Smooth muscle cell (in vitro differentiated cells): ENCODE measurements around the gene FTO. TPM values are rescaled to one million over a fixed set of nuclear protein-coding genes. Genes with fewer than 3 reads are reported as not detected.

Experiments
- DNase-seq: peaks from one replicate; lab custom pipeline; 2025; ENCODE audit not compliant: unreplicated experiment; lab: John Stamatoyannopoulos, UW
- H2AFZ ChIP-seq: fragments of 200-600 bp; sonication (generic); 2 replicates; pipeline ENCODE4 v1.6.0; 2016; ENCODE audit warnings: antibody characterized with exemption, low read depth, mild to moderate bottlenecking
- H3F3A ChIP-seq: fragments of 200-600 bp; sonication (generic); 2 replicates; pipeline ENCODE4 v1.6.0; 2017; ENCODE audit warnings: antibody characterized with exemption, low read depth
- H3K27ac ChIP-seq: fragments of 200-600 bp; sonication (generic); 2 replicates; pipeline ENCODE4 v1.5.1; 2016; ENCODE audit warnings: low read depth, mild to moderate bottlenecking
- H3K27me3 ChIP-seq: fragments of 200-600 bp; sonication (generic); 2 replicates; pipeline ENCODE4 v1.6.1; 2016; ENCODE audit warnings: low read depth, mild to moderate bottlenecking
- H3K36me3 ChIP-seq: fragments of 200-600 bp; sonication (generic); 2 replicates; pipeline ENCODE4 v1.5.1; 2016; ENCODE audit warnings: low read depth
- H3K4me1 ChIP-seq: fragments of 200-600 bp; sonication (generic); 2 replicates; pipeline ENCODE4 v1.5.1; 2016; ENCODE audit warnings: low read depth
- H3K4me2 ChIP-seq: fragments of 200-600 bp; sonication (generic); 2 replicates; pipeline ENCODE4 v1.6.0; 2016; ENCODE audit warnings: mild to moderate bottlenecking
- H3K4me3 ChIP-seq: fragments of 200-600 bp; sonication (generic); 2 replicates; pipeline ENCODE4 v1.5.1; 2016; ENCODE audit warnings: mild to moderate bottlenecking
- H3K79me2 ChIP-seq: fragments of 200-600 bp; sonication (generic); 2 replicates; pipeline ENCODE4 v1.6.0; 2016; ENCODE audit warnings: low read depth, mild to moderate bottlenecking
- H3K9ac ChIP-seq: fragments of 200-600 bp; sonication (generic); 2 replicates; pipeline ENCODE4 v1.6.0; 2016; ENCODE audit warnings: low read depth
- H3K9me3 ChIP-seq: fragments of 200-600 bp; sonication (generic); replicated peaks from 2 replicates; pipeline ENCODE4 v1.5.1; 2016; ENCODE audit warnings: low read depth
- H4K20me1 ChIP-seq: fragments of 200-600 bp; sonication (generic); 2 replicates; pipeline ENCODE4 v1.6.0; 2016; ENCODE audit warnings: low read depth
- WGBS: methylation state at CpG from one replicate; pipeline ENCODE4 v1.1.7; 2016; ENCODE audit warnings: low lambda C conversion rate; 5-methylcytosine and 5-hydroxymethylcytosine counted together
- polyA plus RNA-seq: library from polyadenylated mRNA; unstranded; fragments of >200 nt; fragmentation: Nextera tagmentation; extraction: Ambion mirVana; gene quantifications from 2 replicates; pipeline ENCODE4 v1.2.1, GENCODE V29; 2016
- total RNA-seq: library from RNA; depleted of rRNA; stranded (reverse); fragments of >200 nt; gene quantifications from 2 replicates; pipeline ENCODE4 v1.2.3, GENCODE V29; 2014
- TF ChIP-seq, protein P1 (sequence below): fragments of 200-600 bp; sonication (generic); IDR thresholded peaks from 2 replicates; pipeline ENCODE4 v1.5.1; 2017; ENCODE audit warnings: borderline replicate concordance, mild to moderate bottlenecking, antibody characterized with exemption; ENCODE audit not compliant: insufficient read depth, poor library complexity, severe bottlenecking

The FTO gene
- total and polyA plus RNA-seq, 2 experiments from 2014 or later: 81.1 to 89.9 TPM

DNA sequence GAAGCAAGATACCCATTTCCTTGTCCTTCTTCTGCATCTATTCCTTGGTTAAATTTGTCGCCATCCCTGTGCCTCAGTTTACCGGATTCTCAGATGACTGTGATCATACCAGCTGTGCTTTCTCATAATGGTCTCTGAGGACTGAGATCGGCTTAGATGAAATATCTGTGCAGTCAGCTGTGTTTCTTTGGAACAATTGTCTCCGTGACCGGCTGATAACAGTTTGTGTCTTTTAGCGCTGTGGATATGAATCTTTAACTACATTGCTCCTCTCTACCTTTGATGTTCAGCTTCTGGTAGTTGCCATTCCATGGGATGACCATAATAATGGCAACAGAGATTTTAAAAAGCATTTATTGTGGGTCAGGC lies 473 bp downstream of the FTO start:
- peaks cover 64% of the 10 kb centered on the region for H3K79me2 ChIP-seq
- DNase-seq: no peak
- no peaks in the 10 kb centered on the region for H3F3A ChIP-seq
- H2AFZ ChIP-seq: peak overlapping the region; percentile 90
- no peak overlapping the region for H3K27ac ChIP-seq
- no peaks in the 10 kb centered on the region for H3K9me3 ChIP-seq
- H4K20me1 ChIP-seq: peaks cover 9% of the 10 kb centered on the region
- peak overlapping the region; percentile 59 for H3K9ac ChIP-seq
- TF ChIP-seq, protein P1, sequence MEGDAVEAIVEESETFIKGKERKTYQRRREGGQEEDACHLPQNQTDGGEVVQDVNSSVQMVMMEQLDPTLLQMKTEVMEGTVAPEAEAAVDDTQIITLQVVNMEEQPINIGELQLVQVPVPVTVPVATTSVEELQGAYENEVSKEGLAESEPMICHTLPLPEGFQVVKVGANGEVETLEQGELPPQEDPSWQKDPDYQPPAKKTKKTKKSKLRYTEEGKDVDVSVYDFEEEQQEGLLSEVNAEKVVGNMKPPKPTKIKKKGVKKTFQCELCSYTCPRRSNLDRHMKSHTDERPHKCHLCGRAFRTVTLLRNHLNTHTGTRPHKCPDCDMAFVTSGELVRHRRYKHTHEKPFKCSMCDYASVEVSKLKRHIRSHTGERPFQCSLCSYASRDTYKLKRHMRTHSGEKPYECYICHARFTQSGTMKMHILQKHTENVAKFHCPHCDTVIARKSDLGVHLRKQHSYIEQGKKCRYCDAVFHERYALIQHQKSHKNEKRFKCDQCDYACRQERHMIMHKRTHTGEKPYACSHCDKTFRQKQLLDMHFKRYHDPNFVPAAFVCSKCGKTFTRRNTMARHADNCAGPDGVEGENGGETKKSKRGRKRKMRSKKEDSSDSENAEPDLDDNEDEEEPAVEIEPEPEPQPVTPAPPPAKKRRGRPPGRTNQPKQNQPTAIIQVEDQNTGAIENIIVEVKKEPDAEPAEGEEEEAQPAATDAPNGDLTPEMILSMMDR: no peak
- H3K4me1 ChIP-seq: peaks cover 13% of the 10 kb centered on the region
- no peaks in the 10 kb centered on the region for H3K27me3 ChIP-seq
- no peaks in the 10 kb centered on the region for H3K36me3 ChIP-seq
- peak overlapping the region; percentile 89 for H3K4me2 ChIP-seq
- WGBS: 38% methylated on average over 6 of the region's 6 CpGs
- H3K4me3 ChIP-seq: peak overlapping the region; percentile 65

DNA sequence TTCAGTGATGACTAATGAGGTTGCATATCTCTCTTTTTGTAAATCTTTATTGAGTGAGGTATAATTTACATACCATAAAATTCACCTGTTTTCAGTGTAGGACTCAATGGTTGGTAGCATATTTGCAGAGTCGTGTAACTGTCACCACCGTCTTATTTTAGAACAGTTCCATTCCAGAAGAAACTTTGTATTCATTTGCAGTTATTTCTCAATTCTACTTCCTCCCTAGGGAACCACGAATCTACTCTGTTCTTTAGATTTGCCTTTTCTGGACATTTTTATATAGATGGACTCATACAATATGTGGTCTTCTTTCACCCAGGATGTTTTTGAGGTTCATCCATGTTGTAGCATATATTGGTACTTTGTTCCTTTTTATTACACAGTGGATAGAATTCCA lies 3.7 kb downstream of the FTO start:
- Histone ChIP-seq H3K4me2 (no peak overlapping the region), H4K20me1 (peaks cover 39% of the 10 kb centered on the region), H2AFZ (no peak overlapping the region), H3K4me1 (peaks cover 13% of the 10 kb centered on the region), H3F3A (no peaks in the 10 kb centered on the region), H3K27ac (no peak overlapping the region), H3K4me3 (no peak overlapping the region), H3K9me3 (no peaks in the 10 kb centered on the region), H3K79me2 (peaks cover 93% of the 10 kb centered on the region), H3K36me3 (no peaks in the 10 kb centered on the region), H3K27me3 (no peaks in the 10 kb centered on the region), H3K9ac (no peak overlapping the region)
- 100% methylated on average over 3 of the region's 3 CpGs for WGBS
- TF ChIP-seq, protein P1: no peak
- DNase-seq: no peak

DNA sequence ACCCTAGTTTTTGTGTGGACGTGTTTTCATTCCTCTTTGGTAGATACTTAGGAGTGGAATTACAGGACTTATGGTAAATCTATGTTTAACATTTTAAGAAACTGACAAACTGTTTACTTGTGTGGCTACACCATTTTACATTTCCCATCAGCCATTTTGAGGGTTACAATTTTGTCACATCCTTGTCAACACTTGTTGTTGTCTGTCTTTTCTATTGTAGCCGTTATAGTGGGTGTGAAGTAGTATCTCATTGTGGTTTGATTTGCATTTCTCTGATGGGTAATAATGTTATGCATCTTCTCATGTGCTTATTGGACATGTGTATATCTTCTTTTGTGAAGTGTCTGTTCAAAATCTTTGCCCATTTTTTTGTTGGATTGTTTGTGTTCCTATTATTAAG lies 4.5 kb downstream of the FTO start:
- TF ChIP-seq, protein P1: no peak
- Histone ChIP-seq H3F3A (no peaks in the 10 kb centered on the region), H3K27me3 (no peaks in the 10 kb centered on the region), H3K4me3 (no peak overlapping the region), H4K20me1 (peaks cover 47% of the 10 kb centered on the region), H3K27ac (no peak overlapping the region), H3K9ac (no peak overlapping the region), H3K79me2 (peaks cover 94% of the 10 kb centered on the region), H3K4me1 (peaks cover 11% of the 10 kb centered on the region), H2AFZ (no peak overlapping the region), H3K36me3 (no peaks in the 10 kb centered on the region), H3K9me3 (no peaks in the 10 kb centered on the region), H3K4me2 (no peak overlapping the region)
- no peak for DNase-seq
- 95% methylated on average over 2 of the region's 2 CpGs for WGBS

DNA sequence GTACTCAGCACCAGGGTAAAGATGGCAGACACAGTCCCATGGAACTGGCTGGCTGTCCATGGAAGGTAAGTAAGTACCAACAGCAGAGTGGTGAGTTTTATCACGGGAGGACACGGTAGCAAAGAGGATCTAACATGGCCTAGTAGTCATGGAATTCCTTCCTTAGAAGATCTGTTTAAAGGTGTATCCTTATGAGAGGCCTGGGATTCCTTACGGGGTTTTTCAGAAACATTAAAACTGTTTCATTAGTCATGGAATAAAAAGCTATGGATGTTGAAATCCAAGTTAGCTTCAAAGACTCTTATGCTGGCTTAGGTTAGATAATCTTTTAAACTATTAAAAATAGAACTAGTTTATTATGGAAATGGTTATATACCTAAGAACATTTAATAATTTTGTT lies 7.4 kb downstream of the FTO start:
- DNase-seq: no peak
- TF ChIP-seq, protein P1: no peak
- no peaks in the 10 kb centered on the region for H3K27me3 ChIP-seq
- no peaks in the 10 kb centered on the region for H3F3A ChIP-seq
- H3K79me2 ChIP-seq: peaks cover 91% of the 10 kb centered on the region
- H3K4me2 ChIP-seq: no peak overlapping the region
- 93% methylated on average over 3 of the region's 3 CpGs for WGBS
- no peaks in the 10 kb centered on the region for H3K9me3 ChIP-seq
- H3K4me1 ChIP-seq: peaks cover 10% of the 10 kb centered on the region
- H3K36me3 ChIP-seq: no peaks in the 10 kb centered on the region
- H3K4me3 ChIP-seq: no peak overlapping the region
- H3K9ac ChIP-seq: no peak overlapping the region
- H2AFZ ChIP-seq: no peak overlapping the region
- H4K20me1 ChIP-seq: peaks cover 76% of the 10 kb centered on the region
- H3K27ac ChIP-seq: no peak overlapping the region
